ENCODE measurements around the gene NUMB.

The NUMB gene

GRCh38 chr14:73242357-73242901 lies 215.9 kb downstream of the NUMB start:
- H3K4me3 ChIP-seq (ENCODE audit: low read depth, low read length): peak overlapping the region; percentile 15
- TF ChIP-seq CTCF (IDR thresholded peaks at IDR 0.05; ENCODE audit: borderline replicate concordance, insufficient read depth, low read depth, low read length): no peak

DNA sequence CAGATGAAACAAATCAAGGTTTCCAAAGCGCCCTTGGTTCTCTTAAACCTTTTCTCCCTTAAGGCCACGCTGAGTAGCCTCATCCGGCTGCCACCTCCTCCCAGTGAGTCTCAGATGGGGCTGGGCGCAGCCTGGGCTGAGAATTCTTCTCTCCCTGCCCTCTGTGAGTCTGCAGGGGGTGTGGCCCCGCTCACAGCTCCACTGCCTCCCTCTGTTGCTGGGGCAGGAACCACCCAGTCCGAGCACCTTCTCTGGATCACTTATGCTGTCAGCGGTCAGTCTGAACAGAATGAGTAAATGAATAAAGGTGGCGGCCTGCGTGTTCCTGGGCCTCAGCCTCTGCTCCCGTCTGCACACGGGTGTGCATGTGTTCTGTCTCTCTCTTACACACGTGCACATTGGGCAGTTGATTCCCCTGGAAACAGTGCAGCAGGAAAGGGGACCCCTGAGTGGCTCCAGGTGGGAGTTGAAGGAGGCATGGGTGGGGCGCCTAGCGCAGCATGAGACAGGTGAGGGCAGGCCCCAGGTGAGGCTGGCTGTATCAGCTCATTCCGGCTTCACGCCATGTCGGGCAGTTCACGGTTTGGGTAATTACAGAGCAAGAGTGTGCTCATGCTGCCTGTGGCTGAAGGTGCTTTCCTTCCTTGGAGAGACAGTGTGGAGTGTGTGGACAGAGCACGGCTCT lies 216.7 kb downstream of the NUMB start:
- TF ChIP-seq CTCF (IDR thresholded peaks at IDR 0.05; ENCODE audit: borderline replicate concordance, insufficient read depth, low read depth, low read length): no peak
- no peak overlapping the region for H3K4me3 ChIP-seq (ENCODE audit: low read depth, low read length)

DNA sequence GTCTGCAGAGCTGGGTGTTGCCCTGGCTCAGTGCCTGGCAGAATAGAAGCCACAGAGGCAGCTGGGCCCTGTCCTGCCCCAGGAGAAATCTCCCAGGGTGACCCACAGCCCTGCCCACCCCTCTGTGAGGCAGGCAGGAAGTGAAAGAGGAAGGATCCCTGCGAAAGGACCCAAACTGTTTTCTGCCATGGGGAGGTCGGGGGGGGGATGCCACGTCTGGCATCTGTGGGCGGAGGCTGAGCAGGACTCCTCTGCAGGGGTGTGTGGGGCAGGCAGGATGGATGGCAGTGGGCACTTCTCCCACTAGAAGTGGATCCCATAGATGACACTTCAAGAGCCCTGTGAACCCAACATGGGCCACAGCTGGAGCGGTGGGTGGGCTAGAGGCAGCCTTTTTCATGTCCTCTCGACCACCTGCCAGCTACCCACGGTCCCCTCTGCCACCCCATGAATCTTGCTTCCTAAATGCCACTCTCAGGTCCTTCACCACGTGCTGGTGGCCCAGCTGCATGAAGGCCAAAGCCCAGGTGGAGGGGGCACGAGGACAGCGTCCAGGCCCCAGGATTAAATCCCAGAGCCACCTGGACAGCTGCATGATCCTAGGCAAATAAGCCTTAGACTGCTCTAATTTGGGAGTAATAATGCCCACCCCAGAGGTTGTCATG lies 217.4 kb downstream of the NUMB start:
- H3K4me3 ChIP-seq (ENCODE audit: low read depth, low read length): no peak overlapping the region
- no peak for TF ChIP-seq CTCF (IDR thresholded peaks at IDR 0.05; ENCODE audit: borderline replicate concordance, insufficient read depth, low read depth, low read length)

DNA sequence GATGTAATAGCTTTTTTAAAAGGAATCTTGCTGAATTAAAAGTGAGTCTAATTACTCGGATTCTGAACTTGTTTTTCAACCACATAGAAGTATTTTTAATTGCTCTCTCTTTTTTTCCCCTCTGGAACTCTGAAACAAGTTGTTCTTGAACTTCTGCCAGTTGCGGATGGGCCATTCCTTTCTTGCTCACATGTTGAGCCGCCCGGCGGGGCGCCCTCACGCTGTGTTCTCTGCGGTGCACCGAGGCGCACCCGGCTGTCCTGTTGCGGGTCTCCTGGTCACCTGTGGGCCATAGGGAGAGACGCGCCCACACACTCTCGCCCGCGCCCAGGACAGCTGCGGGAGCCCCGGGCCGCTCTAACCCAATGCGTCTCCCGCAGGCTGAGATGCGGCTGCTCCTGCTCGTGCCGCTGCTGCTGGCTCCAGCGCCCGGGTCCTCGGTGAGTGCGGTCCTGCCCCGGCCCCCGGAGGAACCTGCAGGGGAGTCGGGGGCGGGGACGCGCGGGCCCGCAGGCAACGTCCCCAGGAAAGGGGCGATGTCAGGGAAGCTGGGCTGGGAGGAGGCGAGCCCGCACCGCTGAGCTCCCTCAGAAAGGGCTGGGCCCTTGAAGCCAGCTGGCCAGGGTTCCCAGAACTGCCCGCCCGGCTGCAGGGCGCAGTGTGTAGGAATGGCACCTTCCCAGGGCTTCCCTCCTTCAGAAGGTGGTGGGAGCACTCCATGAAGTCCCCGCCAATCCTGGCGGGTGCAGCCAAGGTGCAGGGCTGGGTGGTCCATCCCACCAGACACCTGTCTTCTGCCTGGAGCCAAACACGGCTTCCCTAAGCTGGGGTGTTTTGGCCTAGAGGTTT lies 218.7 kb downstream of the NUMB start:
- no peak overlapping the region for H3K4me3 ChIP-seq (ENCODE audit: low read depth, low read length)
- no peak for TF ChIP-seq CTCF (IDR thresholded peaks at IDR 0.05; ENCODE audit: borderline replicate concordance, insufficient read depth, low read depth, low read length)

- H3K4me3 ChIP-seq (ENCODE audit: low read depth, low read length): no peak overlapping the region
- TF ChIP-seq CTCF (IDR thresholded peaks at IDR 0.05; ENCODE audit: borderline replicate concordance, insufficient read depth, low read depth, low read length): no peak
Observed at GRCh38 chr14:73238941-73239340, 219.4 kb downstream of the NUMB start.

DNA sequence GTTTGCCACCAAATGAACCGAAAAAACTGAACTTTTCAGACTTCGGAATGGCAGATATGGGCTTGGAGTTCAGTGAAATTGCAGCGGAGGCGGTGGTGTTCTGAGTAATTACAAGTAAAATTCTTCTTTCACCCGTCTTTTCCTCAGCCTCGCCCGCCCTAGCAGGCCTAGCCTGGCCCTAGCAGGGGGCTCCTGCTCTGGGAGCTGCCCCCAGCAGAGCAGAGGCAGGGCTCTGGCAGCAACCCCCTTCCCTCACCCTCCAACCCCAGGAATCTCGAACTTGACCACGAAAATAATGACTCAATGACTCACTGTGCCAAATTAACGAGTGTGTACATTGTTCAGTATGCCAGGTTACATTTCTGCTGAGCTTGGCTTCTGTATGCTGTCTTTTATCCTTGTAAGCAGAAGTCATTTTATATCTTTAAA lies 219.9 kb downstream of the NUMB start:
- no peak for TF ChIP-seq CTCF (IDR thresholded peaks at IDR 0.05; ENCODE audit: borderline replicate concordance, insufficient read depth, low read depth, low read length)
- H3K4me3 ChIP-seq (ENCODE audit: low read depth, low read length): no peak overlapping the region
